Fibroblast of skin of scalp (primary cell): ENCODE results near the gene FAM83D.
"Not testable (repeated sequence)": the region's sequence is repeated elsewhere in the genome, so short reads cannot be mapped to it uniquely, and the experiment has no call there.

ENCODE experiments used
- DNase-seq: peaks from one replicate; pipeline ENCODE4 v3.0.0-alpha.2; 2013

FAM83D gene

GRCh38 chr20:38965264-38965663, 39.0 kb downstream of the FAM83D start:
- DNase-seq: no peak

GRCh38 chr20:38968090-38968489, 41.9 kb downstream of the FAM83D start:
- no peak for DNase-seq

- DNase-seq: peak; percentile 13
Observed at GRCh38 chr20:38969708-38970107, 43.5 kb downstream of the FAM83D start.

GRCh38 chr20:38970302-38970701, 44.1 kb downstream of the FAM83D start:
- DNase-seq: peak; percentile 88

DNA sequence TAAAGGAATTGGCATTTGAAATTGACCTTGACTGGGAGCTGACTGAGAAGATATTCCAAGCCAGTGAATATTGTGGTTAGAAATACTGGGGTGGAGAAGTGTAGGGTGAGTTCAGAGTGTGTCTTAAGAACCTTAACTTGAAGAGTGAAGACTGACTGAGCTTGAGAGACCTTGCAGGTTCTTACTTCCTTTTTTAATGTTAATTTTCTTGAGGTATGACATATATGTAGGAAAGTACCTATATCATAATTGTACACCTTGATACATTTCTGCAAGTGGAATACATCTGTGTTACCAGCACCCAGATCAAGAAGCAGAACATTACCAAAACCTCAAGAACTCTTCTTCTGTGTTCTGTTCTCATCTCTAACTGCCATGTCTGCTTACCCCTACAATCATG, 46.9 kb downstream of the FAM83D start:
- DNase-seq: no peak

- DNase-seq: peak; percentile 42
Observed at GRCh38 chr20:38973645-38974044, 47.4 kb downstream of the FAM83D start.

DNA sequence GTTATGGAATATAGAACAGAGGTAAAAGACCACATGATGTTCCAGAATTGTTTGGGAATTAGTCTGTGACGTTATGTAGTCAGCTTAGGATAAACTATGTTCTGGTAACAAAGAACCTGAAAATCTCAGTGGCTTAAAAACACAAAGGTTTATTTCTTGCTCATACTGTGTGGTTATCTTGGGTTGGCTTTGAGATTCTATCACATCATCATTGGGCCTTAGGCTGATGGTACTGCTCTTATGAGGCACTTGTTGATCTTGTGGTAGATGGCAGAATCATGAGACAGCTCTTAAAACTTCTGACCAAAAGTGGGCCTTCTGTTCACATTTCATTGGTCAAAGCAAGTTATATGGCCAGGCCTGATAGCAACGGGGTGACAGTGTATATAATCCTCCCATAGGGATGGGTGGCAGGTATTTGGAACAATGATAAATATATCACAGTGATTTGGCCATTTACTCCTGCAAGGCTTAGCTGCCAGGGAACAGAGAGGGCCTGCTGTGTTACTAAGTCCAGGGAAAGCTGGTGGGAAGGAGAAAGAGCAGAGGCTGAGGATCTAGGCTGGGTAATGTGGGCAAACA, 49.4 kb downstream of the FAM83D start:
- DNase-seq: no peak

GRCh38 chr20:38979434-38979833, 53.2 kb downstream of the FAM83D start:
- DNase-seq: no peak

DNA sequence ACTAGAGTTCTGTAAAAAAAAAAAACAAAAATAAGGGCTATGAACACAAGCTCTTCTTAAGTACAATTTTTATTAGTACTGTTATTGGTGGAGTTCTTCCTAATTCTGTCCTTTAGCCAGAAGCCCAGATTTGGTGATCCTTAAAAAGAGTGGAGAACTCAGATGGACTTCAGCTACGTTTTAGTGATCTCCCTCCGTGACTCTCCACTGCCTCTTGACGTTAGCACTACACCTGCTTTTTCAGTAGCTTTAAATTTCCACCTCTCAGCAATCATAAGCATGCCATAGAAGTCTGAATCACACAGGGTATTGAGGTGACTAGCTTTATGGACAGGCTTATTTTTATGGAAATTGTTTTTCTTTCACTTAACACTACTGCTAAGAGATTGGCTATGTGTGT, 53.6 kb downstream of the FAM83D start:
- DNase-seq: no peak

DNA sequence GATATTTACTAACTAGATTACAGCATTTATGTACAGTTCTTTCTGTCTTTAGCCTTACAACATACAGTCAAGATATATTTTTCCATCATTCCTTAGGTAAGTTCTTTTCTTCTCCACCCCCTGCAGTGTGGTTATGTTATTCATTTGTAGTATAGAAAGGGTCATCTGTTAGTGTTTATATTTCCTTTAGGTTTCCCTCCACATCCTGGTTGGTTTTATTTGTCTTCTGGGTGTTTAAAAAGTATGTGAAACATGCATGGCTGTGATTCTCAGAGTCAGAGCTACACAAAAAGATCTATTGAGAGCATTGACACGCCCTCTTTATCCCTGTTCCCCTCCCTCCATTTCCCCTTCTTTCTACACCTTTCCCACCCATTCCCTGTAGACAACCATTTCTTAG, 56.1 kb downstream of the FAM83D start:
- peak; percentile 49 for DNase-seq

DNA sequence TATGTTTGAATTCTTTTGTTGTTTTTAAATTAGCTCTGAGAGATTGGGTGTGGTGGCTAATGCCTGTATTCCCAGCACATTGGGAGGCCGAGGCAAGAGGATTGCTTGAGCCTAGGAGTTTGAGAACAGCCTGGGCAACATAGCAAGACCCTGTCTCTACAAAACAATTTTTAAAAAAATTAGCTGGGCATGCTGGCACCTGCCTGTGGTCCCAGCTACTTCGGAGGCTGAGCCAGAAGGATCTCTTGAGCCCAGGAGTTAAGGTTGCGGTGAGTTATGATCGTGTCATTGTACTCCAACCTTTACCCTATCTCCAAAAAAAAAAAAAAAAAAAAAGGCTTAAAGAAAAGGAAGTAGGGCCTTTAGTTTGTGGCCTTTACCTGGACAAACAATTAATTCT, 58.8 kb downstream of the FAM83D start:
- no peak for DNase-seq

- DNase-seq: peak; percentile 87
Observed at GRCh38 chr20:38985603-38986170, 59.5 kb downstream of the FAM83D start.

GRCh38 chr20:38986663-38987062, 60.4 kb downstream of the FAM83D start:
- DNase-seq: no peak

DNA sequence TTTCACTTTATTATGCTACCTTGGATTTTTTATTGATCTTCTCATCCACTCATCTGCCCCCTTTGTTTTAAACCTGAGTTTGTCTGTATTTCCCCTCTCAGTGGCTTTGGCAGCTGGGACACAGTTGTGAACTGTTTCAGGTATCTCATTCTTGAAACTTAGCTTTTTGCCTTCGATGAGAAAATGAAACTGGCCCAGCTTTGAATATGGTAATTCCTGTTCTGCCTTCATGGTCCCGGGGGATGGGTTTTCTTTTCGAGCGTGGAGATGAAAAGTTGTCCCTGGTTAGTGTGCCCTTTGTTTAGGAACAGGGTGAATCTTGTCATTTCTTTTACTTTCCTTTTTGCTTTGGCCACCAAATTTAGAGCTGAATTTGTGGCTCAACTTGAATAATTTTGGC, 61.6 kb downstream of the FAM83D start:
- DNase-seq: no peak

- no peak for DNase-seq
Observed at GRCh38 chr20:38990728-38991127, 64.5 kb downstream of the FAM83D start.

DNA sequence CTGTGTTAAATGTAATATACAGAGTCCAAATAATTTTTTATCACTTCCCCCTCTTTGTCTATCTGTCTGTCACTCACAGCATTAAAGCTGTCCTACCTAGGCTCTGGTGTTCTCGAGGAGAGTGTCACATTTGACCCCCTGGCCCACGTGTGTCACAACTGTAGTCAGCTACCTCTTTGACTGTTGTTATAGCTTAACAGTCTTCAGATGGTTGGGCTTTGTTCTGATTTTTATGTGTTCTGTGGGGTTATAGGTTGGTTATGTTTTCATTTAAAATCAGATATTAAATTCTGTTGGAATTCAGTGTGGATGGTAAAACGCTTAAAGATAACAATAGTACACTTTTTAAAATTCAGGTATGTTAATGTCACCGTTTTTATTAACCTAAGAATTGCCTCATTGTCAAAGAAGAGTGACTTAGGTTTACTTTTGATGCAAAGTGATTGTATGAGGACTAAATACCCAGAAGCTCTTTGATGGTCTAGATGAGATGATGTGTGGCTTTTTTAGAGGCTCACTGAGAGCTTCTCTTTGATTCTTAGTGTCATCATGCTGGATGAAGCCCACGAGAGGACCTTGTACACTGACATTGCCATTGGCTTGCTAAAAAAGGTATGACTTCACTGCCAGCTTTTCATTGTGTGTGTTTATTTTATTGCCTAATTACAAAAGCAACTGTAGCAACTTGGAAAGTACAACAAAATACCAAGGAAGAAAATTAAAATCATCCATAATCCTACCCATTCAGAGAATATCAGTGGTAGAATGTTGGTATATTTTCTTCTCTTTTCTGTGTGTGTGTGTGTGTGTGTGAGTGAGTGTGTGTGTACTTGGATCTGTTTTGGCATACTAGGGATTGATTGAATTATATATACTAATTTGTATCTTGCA, 65.8 kb downstream of the FAM83D start:
- no peak for DNase-seq

GRCh38 chr20:38995536-38996044, 69.4 kb downstream of the FAM83D start:
- DNase-seq: no peak

- DNase-seq: not testable (repeated sequence)
Observed at GRCh38 chr20:38996866-38997265, 70.6 kb downstream of the FAM83D start.

GRCh38 chr20:38997622-38998021, 71.4 kb downstream of the FAM83D start:
- DNase-seq: no peak

DNA sequence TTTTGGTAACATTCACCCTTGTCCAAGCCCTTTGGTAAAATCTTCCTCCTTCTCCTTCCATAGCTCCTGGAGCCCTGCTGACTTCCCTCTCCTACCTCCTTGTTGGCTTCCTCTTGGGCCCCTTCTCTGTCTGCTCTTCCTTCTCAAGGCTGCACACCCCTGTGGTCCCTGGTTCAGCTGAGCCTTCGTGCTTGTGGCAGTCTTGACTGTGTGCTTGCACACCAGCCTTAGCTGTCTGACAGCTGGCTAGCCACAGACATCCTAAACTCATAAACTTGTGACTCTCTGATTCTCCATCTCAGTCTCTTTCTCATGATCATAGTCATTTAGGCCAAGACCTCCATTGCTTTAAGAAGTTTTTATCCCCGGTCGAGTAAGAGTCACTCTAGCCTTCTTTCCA, 73.0 kb downstream of the FAM83D start:
- no peak for DNase-seq

DNA sequence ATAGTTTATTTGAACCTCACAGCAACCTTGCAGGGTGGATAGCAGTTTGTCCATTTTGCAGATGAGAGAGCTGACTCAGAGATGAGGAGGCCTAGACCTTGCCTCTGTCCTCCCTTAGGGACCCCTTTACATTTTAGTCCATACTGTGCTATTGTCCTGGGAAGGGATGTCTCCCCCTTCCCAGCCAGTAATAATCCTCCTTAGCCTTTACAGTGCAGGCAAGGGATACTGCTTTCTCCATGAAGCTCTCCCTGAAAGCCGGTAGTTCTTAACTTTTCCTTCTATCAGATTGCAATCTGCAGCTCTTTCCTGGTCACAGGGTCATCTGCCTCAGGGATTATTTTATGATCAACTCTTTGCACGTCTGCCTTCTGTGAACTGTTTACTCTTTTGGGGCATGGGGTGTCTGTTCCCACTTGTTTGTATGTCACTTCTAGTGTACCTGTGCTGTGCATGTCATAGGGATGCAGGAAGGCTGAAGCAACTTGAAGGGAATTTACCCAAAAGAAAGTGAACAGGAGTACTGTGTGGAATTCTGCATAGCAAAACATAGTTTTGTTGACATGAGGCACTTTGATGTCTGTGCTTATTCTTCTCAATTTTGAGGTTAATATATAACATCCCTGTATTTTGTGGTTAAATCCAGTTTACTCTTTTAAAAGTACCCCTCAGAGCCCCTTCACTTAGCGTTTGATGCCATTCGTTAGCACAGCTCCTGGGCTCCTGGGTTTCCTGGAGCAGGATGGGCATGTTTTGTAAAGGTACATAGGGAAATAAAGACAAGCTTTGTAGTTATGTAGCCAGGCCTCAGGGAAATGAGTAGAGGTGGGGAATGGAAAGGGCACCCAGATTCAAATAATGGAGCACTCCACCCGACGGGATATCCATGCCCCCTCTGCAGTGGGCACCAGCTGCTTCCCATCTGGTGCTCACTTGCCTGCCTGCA, 74.0 kb downstream of the FAM83D start:
- no peak for DNase-seq
